ENCODE measurements around the gene DHRS3. TPM values are rescaled to one million over a fixed set of nuclear protein-coding genes. Genes with fewer than 3 reads are reported as not detected.

DHRS3 gene
- total and polyA plus RNA-seq, 2 of the 13 experiments (the other 11 are each of a cell fraction or from before 2014, with no cell fraction given): 48.5 to 90.5 TPM

DNA sequence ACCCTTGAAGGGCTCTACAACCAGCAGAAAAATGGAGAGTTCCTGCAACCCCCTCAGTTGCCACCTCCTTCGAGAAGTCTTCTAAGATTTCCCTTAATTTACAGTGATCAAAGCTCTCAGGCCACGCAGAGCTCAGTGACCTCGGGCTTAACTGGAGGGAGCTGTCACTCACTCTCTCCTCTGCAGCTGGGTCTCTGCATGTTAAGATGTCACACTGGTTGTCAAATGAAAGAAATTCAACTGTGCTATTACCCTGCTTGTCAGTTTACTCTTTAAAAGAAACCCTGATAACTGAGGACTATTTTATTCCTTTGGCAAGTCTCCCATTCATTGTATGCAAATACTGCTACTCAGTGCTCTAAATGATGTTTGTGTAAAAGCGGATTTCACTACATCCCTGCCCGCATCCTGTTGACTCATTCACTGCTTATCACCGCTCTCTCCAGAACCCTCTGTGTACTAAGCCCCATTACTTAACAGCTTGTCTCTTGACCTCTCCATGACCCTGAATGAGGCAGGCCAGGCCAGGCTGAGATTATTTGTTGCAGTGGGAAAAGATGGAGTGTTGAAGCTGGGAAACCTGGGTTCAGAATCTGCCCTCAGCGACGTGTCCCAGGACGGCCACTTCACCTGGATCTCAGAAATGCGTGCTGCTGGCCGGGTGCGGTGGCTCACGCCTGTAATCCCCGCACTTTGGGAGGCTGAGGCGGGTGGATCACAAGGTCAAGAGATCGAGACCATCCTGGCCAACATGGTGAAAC is 13.7 kb downstream of the DHRS3 start (continued):
- TF ChIP-seq, protein P1, sequence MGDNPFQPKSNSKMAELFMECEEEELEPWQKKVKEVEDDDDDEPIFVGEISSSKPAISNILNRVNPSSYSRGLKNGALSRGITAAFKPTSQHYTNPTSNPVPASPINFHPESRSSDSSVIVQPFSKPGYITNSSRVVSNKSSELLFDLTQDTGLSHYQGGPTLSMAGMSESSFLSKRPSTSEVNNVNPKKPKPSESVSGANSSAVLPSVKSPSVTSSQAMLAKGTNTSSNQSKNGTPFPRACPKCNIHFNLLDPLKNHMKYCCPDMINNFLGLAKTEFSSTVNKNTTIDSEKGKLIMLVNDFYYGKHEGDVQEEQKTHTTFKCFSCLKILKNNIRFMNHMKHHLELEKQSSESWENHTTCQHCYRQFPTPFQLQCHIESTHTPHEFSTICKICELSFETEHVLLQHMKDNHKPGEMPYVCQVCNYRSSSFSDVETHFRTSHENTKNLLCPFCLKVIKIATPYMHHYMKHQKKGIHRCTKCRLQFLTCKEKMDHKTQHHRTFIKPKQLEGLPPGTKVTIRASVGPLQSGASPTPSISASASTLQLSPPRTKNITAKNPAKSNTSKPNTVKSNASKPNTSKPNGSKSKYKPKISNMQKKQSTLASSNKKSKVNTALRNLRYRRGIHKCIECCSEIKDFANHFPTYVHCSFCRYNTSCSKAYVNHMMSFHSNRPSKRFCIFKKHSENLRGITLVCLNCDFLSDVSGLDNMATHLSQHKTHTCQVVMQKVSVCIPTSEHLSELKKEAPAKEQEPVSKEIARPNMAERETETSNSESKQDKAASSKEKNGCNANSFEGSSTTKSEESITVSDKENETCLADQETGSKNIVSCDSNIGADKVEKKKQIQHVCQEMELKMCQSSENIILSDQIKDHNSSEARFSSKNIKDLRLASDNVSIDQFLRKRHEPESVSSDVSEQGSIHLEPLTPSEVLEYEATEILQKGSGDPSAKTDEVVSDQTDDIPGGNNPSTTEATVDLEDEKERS (CRISPR knock-in tag; IDR thresholded peaks at IDR 0.05): peak; percentile 65
- TF ChIP-seq PRPF4 (IDR thresholded peaks at IDR 0.05; ENCODE audit: low read depth, low read length, poor library complexity, severe bottlenecking) (no peak), ZNF619 (CRISPR knock-in tag; IDR thresholded peaks at IDR 0.05) (no peak), SRY (CRISPR knock-in tag; IDR thresholded peaks at IDR 0.05) (no peak), ZNF160 (CRISPR knock-in tag; IDR thresholded peaks at IDR 0.05) (no peak), ZFX (CRISPR knock-in tag; IDR thresholded peaks at IDR 0.05; ENCODE audit: low read depth) (peak; percentile 57; the same call in 1 of the 2 replicates), ZFP36 (IDR thresholded peaks at IDR 0.05; ENCODE audit: borderline replicate concordance, low read depth, low read length, partially characterized antibody) (no peak), GLI4 (CRISPR knock-in tag; IDR thresholded peaks at IDR 0.05; ENCODE audit: borderline replicate concordance) (no peak), ZNF12 (CRISPR knock-in tag; IDR thresholded peaks at IDR 0.05) (peak; percentile 66; the same call in 1 of the 2 replicates)
- TF ChIP-seq, protein P2, sequence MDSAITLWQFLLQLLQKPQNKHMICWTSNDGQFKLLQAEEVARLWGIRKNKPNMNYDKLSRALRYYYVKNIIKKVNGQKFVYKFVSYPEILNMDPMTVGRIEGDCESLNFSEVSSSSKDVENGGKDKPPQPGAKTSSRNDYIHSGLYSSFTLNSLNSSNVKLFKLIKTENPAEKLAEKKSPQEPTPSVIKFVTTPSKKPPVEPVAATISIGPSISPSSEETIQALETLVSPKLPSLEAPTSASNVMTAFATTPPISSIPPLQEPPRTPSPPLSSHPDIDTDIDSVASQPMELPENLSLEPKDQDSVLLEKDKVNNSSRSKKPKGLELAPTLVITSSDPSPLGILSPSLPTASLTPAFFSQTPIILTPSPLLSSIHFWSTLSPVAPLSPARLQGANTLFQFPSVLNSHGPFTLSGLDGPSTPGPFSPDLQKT (CRISPR knock-in tag; IDR thresholded peaks at IDR 0.05; ENCODE audit: borderline replicate concordance): no peak
- TF ChIP-seq, protein P3, sequence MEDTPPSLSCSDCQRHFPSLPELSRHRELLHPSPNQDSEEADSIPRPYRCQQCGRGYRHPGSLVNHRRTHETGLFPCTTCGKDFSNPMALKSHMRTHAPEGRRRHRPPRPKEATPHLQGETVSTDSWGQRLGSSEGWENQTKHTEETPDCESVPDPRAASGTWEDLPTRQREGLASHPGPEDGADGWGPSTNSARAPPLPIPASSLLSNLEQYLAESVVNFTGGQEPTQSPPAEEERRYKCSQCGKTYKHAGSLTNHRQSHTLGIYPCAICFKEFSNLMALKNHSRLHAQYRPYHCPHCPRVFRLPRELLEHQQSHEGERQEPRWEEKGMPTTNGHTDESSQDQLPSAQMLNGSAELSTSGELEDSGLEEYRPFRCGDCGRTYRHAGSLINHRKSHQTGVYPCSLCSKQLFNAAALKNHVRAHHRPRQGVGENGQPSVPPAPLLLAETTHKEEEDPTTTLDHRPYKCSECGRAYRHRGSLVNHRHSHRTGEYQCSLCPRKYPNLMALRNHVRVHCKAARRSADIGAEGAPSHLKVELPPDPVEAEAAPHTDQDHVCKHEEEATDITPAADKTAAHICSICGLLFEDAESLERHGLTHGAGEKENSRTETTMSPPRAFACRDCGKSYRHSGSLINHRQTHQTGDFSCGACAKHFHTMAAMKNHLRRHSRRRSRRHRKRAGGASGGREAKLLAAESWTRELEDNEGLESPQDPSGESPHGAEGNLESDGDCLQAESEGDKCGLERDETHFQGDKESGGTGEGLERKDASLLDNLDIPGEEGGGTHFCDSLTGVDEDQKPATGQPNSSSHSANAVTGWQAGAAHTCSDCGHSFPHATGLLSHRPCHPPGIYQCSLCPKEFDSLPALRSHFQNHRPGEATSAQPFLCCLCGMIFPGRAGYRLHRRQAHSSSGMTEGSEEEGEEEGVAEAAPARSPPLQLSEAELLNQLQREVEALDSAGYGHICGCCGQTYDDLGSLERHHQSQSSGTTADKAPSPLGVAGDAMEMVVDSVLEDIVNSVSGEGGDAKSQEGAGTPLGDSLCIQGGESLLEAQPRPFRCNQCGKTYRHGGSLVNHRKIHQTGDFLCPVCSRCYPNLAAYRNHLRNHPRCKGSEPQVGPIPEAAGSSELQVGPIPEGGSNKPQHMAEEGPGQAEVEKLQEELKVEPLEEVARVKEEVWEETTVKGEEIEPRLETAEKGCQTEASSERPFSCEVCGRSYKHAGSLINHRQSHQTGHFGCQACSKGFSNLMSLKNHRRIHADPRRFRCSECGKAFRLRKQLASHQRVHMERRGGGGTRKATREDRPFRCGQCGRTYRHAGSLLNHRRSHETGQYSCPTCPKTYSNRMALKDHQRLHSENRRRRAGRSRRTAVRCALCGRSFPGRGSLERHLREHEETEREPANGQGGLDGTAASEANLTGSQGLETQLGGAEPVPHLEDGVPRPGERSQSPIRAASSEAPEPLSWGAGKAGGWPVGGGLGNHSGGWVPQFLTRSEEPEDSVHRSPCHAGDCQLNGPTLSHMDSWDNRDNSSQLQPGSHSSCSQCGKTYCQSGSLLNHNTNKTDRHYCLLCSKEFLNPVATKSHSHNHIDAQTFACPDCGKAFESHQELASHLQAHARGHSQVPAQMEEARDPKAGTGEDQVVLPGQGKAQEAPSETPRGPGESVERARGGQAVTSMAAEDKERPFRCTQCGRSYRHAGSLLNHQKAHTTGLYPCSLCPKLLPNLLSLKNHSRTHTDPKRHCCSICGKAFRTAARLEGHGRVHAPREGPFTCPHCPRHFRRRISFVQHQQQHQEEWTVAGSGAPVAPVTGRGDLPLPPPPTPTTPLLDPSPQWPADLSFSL (CRISPR knock-in tag; IDR thresholded peaks at IDR 0.05): no peak
- TF ChIP-seq, protein P4, sequence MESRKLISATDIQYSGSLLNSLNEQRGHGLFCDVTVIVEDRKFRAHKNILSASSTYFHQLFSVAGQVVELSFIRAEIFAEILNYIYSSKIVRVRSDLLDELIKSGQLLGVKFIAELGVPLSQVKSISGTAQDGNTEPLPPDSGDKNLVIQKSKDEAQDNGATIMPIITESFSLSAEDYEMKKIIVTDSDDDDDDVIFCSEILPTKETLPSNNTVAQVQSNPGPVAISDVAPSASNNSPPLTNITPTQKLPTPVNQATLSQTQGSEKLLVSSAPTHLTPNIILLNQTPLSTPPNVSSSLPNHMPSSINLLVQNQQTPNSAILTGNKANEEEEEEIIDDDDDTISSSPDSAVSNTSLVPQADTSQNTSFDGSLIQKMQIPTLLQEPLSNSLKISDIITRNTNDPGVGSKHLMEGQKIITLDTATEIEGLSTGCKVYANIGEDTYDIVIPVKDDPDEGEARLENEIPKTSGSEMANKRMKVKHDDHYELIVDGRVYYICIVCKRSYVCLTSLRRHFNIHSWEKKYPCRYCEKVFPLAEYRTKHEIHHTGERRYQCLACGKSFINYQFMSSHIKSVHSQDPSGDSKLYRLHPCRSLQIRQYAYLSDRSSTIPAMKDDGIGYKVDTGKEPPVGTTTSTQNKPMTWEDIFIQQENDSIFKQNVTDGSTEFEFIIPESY (CRISPR knock-in tag; IDR thresholded peaks at IDR 0.05): peak; percentile 48
- TF ChIP-seq, protein P5, sequence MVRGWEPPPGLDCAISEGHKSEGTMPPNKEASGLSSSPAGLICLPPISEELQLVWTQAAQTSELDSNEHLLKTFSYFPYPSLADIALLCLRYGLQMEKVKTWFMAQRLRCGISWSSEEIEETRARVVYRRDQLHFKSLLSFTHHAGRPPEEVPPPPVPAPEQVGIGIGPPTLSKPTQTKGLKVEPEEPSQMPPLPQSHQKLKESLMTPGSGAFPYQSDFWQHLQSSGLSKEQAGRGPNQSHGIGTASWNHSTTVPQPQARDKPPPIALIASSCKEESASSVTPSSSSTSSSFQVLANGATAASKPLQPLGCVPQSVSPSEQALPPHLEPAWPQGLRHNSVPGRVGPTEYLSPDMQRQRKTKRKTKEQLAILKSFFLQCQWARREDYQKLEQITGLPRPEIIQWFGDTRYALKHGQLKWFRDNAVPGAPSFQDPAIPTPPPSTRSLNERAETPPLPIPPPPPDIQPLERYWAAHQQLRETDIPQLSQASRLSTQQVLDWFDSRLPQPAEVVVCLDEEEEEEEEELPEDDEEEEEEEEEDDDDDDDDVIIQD (CRISPR knock-in tag; IDR thresholded peaks at IDR 0.05; ENCODE audit: low read depth): peak; percentile 74
